MM.1S (cell line): ENCODE data around the gene CTNS.
A peak's percentile ranks its signal among the peaks of the same experiment; 100 is the strongest.

Experiments
- DNase-seq: peaks from one replicate; pipeline ENCODE4 v3.0.0-alpha.2; 2015
- H2AFZ ChIP-seq: fragments of 300-600 bp; sonication (generic); 2 replicates; pipeline ENCODE4 v1.6.0; 2016; ENCODE audit warnings: antibody characterized with exemption, low read length
- H3F3A ChIP-seq: fragments of 300-600 bp; sonication (generic); 2 replicates; pipeline ENCODE4 v1.6.1; 2016; ENCODE audit warnings: mild to moderate bottlenecking, antibody characterized with exemption, low read length, moderate library complexity, mixed read lengths; ENCODE audit not compliant: insufficient read depth
- H3K27ac ChIP-seq: fragments of 300-600 bp; sonication (generic); 2 replicates; pipeline ENCODE4 v1.5.1; 2016; ENCODE audit warnings: mild to moderate bottlenecking, low read length
- H3K27me3 ChIP-seq: fragments of 300-600 bp; sonication (generic); replicated peaks from 2 replicates; pipeline ENCODE4 v1.6.0; 2016; ENCODE audit warnings: low read length; ENCODE audit not compliant: insufficient read depth
- H3K36me3 ChIP-seq: fragments of 300-600 bp; sonication (generic); replicated peaks from 2 replicates; pipeline ENCODE4 v1.6.1; 2016; ENCODE audit warnings: mild to moderate bottlenecking, low read length, mixed read lengths; ENCODE audit not compliant: insufficient read depth
- H3K4me1 ChIP-seq: fragments of 300-600 bp; sonication (generic); 2 replicates; pipeline ENCODE4 v1.6.1; 2016; ENCODE audit warnings: low read length, mixed read lengths
- H3K4me2 ChIP-seq: fragments of 300-600 bp; sonication (generic); 2 replicates; pipeline ENCODE4 v1.6.0; 2016; ENCODE audit warnings: low read depth, low read length
- H3K4me3 ChIP-seq: fragments of 300-600 bp; sonication (generic); 2 replicates; pipeline ENCODE4 v1.5.1; 2016; ENCODE audit warnings: low read length, mixed read lengths
- H3K79me2 ChIP-seq: fragments of 300-600 bp; sonication (generic); 2 replicates; pipeline ENCODE4 v1.6.1; 2016; ENCODE audit warnings: mixed run types, low read length, mixed read lengths
- H3K9ac ChIP-seq: fragments of 300-600 bp; sonication (generic); 2 replicates; pipeline ENCODE4 v1.6.1; 2016; ENCODE audit warnings: low read length, mixed read lengths
- H3K9me2 ChIP-seq: fragments of 300-600 bp; sonication (generic); replicated peaks from 2 replicates; pipeline ENCODE4 v1.6.1; 2016; ENCODE audit warnings: mild to moderate bottlenecking, low read length, mixed read lengths; ENCODE audit not compliant: insufficient read depth
- H3K9me3 ChIP-seq: fragments of 300-600 bp; sonication (generic); replicated peaks from 2 replicates; pipeline ENCODE4 v1.6.1; 2016; ENCODE audit warnings: mild to moderate bottlenecking, low read length, mixed read lengths; ENCODE audit not compliant: insufficient read depth
- H4K20me1 ChIP-seq: fragments of 300-600 bp; sonication (generic); 2 replicates; pipeline ENCODE4 v1.6.1; 2016; ENCODE audit warnings: mild to moderate bottlenecking, low read length, moderate library complexity, mixed read lengths; ENCODE audit not compliant: insufficient read depth
- EZH2 ChIP-seq: fragments of 300-600 bp; sonication (generic); optimal IDR thresholded peaks from 2 replicates; pipeline ENCODE3; 2017; ENCODE audit warnings: low read depth, mild to moderate bottlenecking, antibody characterized with exemption, low read length, mixed read lengths
- EZH2phosphoT487 ChIP-seq: fragments of 300-600 bp; sonication (generic); IDR thresholded peaks from 2 replicates; pipeline ENCODE4 v1.6.1; 2018; ENCODE audit warnings: antibody characterized with exemption, low read length
- TF ChIP-seq, protein P1 (sequence below): fragments of 300-600 bp; sonication (generic); IDR thresholded peaks from 2 replicates; pipeline ENCODE4 v1.5.1; 2016; ENCODE audit warnings: antibody characterized with exemption, low read length, mixed read lengths

The CTNS gene

DNA sequence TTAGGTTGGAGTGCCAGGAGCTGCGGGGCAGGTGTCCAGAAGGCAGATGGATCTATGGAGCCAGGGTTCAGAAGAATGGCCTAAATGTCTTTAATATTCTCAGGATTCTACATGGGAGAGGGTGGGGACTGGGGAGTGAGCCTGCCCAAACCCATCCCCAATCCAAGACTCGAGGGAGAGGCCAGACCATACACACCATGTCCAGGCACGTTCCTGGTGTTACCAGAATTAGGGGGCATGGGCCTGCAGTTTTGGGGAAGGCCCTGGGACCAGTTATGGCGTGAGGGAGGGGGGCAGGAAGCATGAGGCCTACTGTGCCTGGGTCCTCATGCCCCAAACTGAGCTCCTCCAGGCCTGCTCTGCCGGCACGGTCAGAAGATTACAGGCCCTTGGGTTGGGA is 30.0 kb downstream of the CTNS start:
- H3K36me3 ChIP-seq, result no peaks in the 10 kb centered on the region
- peak; percentile 1 for DNase-seq
- H3K4me2 ChIP-seq, result no peak overlapping the region
- no peaks in the 10 kb centered on the region for H3K27me3 ChIP-seq
- no peaks in the 10 kb centered on the region for H3K9me3 ChIP-seq
- H3K27ac ChIP-seq, result no peak overlapping the region
- no peaks in the 10 kb centered on the region for H4K20me1 ChIP-seq
- peaks cover 3% of the 10 kb centered on the region; the same call in 1 of the 2 replicates for H3K4me1 ChIP-seq
- peaks cover 23% of the 10 kb centered on the region for H3K79me2 ChIP-seq
- H2AFZ ChIP-seq, result no peak overlapping the region
- no peak for TF ChIP-seq EZH2phosphoT487
- TF ChIP-seq, protein P1, sequence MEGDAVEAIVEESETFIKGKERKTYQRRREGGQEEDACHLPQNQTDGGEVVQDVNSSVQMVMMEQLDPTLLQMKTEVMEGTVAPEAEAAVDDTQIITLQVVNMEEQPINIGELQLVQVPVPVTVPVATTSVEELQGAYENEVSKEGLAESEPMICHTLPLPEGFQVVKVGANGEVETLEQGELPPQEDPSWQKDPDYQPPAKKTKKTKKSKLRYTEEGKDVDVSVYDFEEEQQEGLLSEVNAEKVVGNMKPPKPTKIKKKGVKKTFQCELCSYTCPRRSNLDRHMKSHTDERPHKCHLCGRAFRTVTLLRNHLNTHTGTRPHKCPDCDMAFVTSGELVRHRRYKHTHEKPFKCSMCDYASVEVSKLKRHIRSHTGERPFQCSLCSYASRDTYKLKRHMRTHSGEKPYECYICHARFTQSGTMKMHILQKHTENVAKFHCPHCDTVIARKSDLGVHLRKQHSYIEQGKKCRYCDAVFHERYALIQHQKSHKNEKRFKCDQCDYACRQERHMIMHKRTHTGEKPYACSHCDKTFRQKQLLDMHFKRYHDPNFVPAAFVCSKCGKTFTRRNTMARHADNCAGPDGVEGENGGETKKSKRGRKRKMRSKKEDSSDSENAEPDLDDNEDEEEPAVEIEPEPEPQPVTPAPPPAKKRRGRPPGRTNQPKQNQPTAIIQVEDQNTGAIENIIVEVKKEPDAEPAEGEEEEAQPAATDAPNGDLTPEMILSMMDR, result no peak
- no peak overlapping the region for H3K4me3 ChIP-seq
- H3K9me2 ChIP-seq, result no peaks in the 10 kb centered on the region
- no peak overlapping the region for H3K9ac ChIP-seq
- H3F3A ChIP-seq, result no peaks in the 10 kb centered on the region

DNA sequence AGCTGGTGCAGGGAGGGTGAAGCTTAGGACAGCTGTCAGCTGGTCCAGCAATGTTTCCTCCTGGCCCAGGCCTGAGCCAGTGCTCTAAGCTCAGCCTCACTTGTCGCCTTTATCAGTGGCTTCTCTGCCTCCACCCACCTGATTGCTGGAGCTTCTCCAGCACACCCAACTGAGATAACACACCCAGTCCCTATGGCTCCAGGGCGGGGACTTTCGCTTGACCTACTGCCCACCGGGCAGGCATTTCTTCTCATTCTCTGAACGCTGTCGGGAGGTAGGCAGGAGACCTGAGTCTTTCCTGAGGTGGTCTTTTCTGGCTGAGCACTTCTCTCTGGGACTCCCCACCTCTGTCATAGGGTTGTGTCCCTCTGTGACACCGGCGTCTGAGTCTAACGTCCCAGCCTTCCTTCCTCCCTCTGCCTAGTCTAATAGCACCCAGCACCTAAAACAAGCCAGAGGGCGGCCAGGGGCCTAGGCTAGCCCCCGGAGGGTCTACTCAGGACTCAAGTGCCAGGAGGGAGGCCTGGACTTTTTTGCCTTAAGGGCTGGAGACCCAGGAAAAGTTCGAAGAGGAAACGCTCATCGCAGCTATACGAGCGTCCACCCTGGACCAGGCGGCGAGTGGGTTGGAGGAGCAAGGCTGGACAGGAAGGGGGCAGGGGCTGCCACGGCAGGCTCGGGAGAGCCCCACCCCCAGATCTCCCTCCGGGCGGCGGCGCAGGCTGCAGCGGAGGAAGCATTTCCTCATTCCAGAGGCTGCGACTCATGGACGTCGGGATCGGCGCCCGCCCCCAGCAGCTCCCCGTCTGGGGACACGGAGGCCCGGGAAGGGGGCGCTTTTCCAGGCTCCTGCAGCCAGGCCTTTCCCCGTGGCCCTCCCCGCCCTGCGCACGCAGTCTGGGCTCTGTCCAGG is 31.1 kb downstream of the CTNS start:
- DNase-seq, result peak; percentile 5
- no peaks in the 10 kb centered on the region for H4K20me1 ChIP-seq
- no peaks in the 10 kb centered on the region for H3K36me3 ChIP-seq

DNA sequence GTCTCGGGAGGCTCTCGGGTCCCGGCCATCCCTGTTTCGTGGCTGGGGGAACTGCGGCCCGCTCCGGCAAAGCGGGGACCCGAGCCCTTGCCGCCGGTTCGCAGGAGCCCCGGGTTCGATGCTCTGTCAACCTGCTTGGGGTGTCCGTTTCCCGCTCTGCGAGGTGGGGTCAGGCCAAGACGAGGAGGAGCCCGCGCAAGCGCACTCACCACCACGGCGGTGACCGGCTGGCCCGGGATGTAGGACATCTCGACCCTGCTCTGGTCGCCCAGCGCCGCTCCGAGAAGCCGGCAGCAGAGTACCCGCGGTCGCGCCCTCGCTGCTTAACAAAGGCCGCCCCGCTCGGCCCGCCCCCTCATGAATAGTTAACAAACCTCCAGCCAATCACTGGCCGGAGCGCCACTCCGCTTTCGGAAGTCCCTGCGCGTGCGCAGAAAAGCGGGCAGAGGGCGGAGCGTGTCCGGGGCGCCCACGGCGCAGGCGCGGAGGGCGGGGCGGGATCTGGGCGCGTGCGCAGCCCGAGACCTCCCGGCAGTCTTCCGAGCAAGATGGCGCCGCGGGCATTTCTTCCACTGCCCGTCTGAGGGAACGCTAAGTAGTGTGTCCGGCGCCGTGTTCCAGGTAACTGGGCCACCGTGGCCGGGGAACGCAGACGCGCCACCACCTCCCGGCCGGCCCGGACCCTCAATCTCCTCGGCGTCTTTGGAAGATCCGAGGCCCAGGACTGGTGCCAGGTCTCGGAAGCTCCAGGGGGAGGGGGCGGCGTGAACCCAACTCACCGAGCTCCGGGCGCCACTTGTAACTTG is 31.9 kb downstream of the CTNS start, which contains the start of the genes EMC6 and TAX1BP3:
Gene EMC6 (plus strand): TSS at position 534 of the 806 bp plus-strand sequence. CDS start 335 bp downstream, outside the sequence.
Gene TAX1BP3 (minus strand): TSS at position 300 of the 806 bp plus-strand sequence. CDS start 52 bp downstream, at position 248.
- TF ChIP-seq EZH2 (no peak), EZH2phosphoT487 (no peak)
- TF ChIP-seq, protein P1, result no peak
- Histone ChIP-seq H4K20me1 (no peaks in the 10 kb centered on the region), H3K27me3 (no peaks in the 10 kb centered on the region), H2AFZ (peak within 1 kb of the TSS; percentile 94), H3F3A (no peaks in the 10 kb centered on the region), H3K79me2 (peaks cover 26% of the 10 kb centered on the region), H3K4me3 (peak within 1 kb of the TSS; percentile 89), H3K9me2 (no peaks in the 10 kb centered on the region), H3K4me2 (peak within 1 kb of the TSS; percentile 98), H3K9me3 (no peaks in the 10 kb centered on the region), H3K4me1 (peaks cover 3% of the 10 kb centered on the region; the same call in 1 of the 2 replicates), H3K36me3 (no peaks in the 10 kb centered on the region), H3K27ac (peak within 1 kb of the TSS; percentile 31; the same call in 1 of the 2 replicates), H3K9ac (peak within 1 kb of the TSS; percentile 83)
- DNase-seq, result peak; percentile 98

More for the DNA sequence above, 31.1 kb downstream of the CTNS start:
- Histone ChIP-seq H3F3A (no peaks in the 10 kb centered on the region), H3K9me2 (no peaks in the 10 kb centered on the region), H2AFZ (peak overlapping the region; percentile 94), H3K9ac (peak overlapping the region; percentile 64; the same call in 1 of the 2 replicates), H3K27me3 (no peaks in the 10 kb centered on the region), H3K9me3 (no peaks in the 10 kb centered on the region), H3K79me2 (peaks cover 26% of the 10 kb centered on the region), H3K27ac (peak overlapping the region; percentile 9; the same call in 1 of the 2 replicates), H3K4me3 (peak overlapping the region; percentile 89), H3K4me1 (peaks cover 3% of the 10 kb centered on the region; the same call in 1 of the 2 replicates), H3K4me2 (peak overlapping the region; percentile 96)
- no peak for TF ChIP-seq EZH2
- TF ChIP-seq, protein P1, result no peak
- no peak for TF ChIP-seq EZH2phosphoT487
